ENCODE measurements around the gene BFSP1.

Gene BFSP1

GRCh38 chr20:17461941-17462340 is 69.2 kb downstream of the BFSP1 start:
- TF ChIP-seq CTCF (IDR thresholded peaks at IDR 0.05; ENCODE audit: borderline replicate concordance, insufficient read depth, low read depth, low read length): no peak
- H3K4me3 ChIP-seq (ENCODE audit: low read depth, low read length): no peak overlapping the region

GRCh38 chr20:17460119-17460518 is 71.1 kb downstream of the BFSP1 start:
- H3K4me3 ChIP-seq (ENCODE audit: low read depth, low read length): no peak overlapping the region
- TF ChIP-seq CTCF (IDR thresholded peaks at IDR 0.05; ENCODE audit: borderline replicate concordance, insufficient read depth, low read depth, low read length): no peak

GRCh38 chr20:17457588-17458190 is 73.5 kb downstream of the BFSP1 start:
- no peak overlapping the region for H3K4me3 ChIP-seq (ENCODE audit: low read depth, low read length)
- TF ChIP-seq CTCF (IDR thresholded peaks at IDR 0.05; ENCODE audit: borderline replicate concordance, insufficient read depth, low read depth, low read length): no peak

GRCh38 chr20:17457079-17457478 is 74.1 kb downstream of the BFSP1 start:
- H3K4me3 ChIP-seq (ENCODE audit: low read depth, low read length): no peak overlapping the region
- TF ChIP-seq CTCF (IDR thresholded peaks at IDR 0.05; ENCODE audit: borderline replicate concordance, insufficient read depth, low read depth, low read length): no peak

- no peak for TF ChIP-seq CTCF (IDR thresholded peaks at IDR 0.05; ENCODE audit: borderline replicate concordance, insufficient read depth, low read depth, low read length)
- no peak overlapping the region for H3K4me3 ChIP-seq (ENCODE audit: low read depth, low read length)
Observed at GRCh38 chr20:17456279-17456678, 74.9 kb downstream of the BFSP1 start.

- TF ChIP-seq CTCF (IDR thresholded peaks at IDR 0.05; ENCODE audit: borderline replicate concordance, insufficient read depth, low read depth, low read length): no peak
- no peak overlapping the region for H3K4me3 ChIP-seq (ENCODE audit: low read depth, low read length)
Observed at GRCh38 chr20:17453592-17453991, 77.6 kb downstream of the BFSP1 start.

GRCh38 chr20:17452441-17452840 is 78.7 kb downstream of the BFSP1 start:
- TF ChIP-seq CTCF (IDR thresholded peaks at IDR 0.05; ENCODE audit: borderline replicate concordance, insufficient read depth, low read depth, low read length): no peak
- H3K4me3 ChIP-seq (ENCODE audit: low read depth, low read length): no peak overlapping the region

Data from GM12875 (cell line).